ENCODE data around the gene CDX2.

CDX2 gene

GRCh38 chr13:27917121-27917947, 51.8 kb downstream of the CDX2 start:
- no peak for TF ChIP-seq CTCF (IDR thresholded peaks at IDR 0.05; ENCODE audit: low read depth, low read length)
- no peak overlapping the region for H3K4me3 ChIP-seq (ENCODE audit: low read depth, low read length)

- TF ChIP-seq CTCF (IDR thresholded peaks at IDR 0.05; ENCODE audit: low read depth, low read length), result no peak
Measured at GRCh38 chr13:27915301-27916207, 53.6 kb downstream of the CDX2 start.

GRCh38 chr13:27913160-27913559, 56.0 kb downstream of the CDX2 start:
- H3K4me3 ChIP-seq (ENCODE audit: low read depth, low read length), result no peak overlapping the region
- TF ChIP-seq CTCF (IDR thresholded peaks at IDR 0.05; ENCODE audit: low read depth, low read length), result no peak

More at GRCh38 chr13:27915301-27916207, 53.6 kb downstream of the CDX2 start:
- H3K4me3 ChIP-seq (ENCODE audit: low read depth, low read length), result no peak overlapping the region

GRCh38 chr13:27911521-27911920, 57.6 kb downstream of the CDX2 start:
- TF ChIP-seq CTCF (IDR thresholded peaks at IDR 0.05; ENCODE audit: low read depth, low read length), result no peak
- H3K4me3 ChIP-seq (ENCODE audit: low read depth, low read length), result no peak overlapping the region

Measured in WI38 (cell line).